Activated CD4-positive, alpha-beta memory T cell treated with anti-CD3 and anti-CD28 coated beads for 36 hours (primary cell): Measurements from ENCODE around the gene ADM2. TPM values are rescaled to one million over a fixed set of nuclear protein-coding genes. Genes with fewer than 3 reads are reported as not detected.

Experiments used
- CTCF ChIA-PET: fragments of 350-600 bp; sonication (Branson Sonifier 250); formaldehyde crosslinking; loops from one replicate; lab custom pipeline; 2021; ENCODE audit warnings: antibody characterized with exemption, inconsistent platforms; lab: Charles Lee
- POLR2A ChIA-PET: fragments of 350-600 bp; sonication (Branson Sonifier 250); formaldehyde crosslinking; loops from one replicate; lab custom pipeline; 2021; ENCODE audit warnings: antibody characterized with exemption; lab: Charles Lee
- DNase-seq: peaks from one replicate; pipeline ENCODE4 v3.0.0-alpha.2; 2020
- H3K27ac Mint-ChIP-seq: one replicate; pipeline ENCODE4 v1.8.0; 2021; ENCODE audit warnings: mixed read lengths
- H3K27me3 Mint-ChIP-seq: one replicate; pipeline ENCODE4 v1.8.0; 2021; ENCODE audit warnings: mixed read lengths
- H3K36me3 Mint-ChIP-seq: one replicate; pipeline ENCODE4 v1.8.0; 2021; ENCODE audit warnings: mixed read lengths
- H3K4me1 Mint-ChIP-seq: one replicate; pipeline ENCODE4 v1.8.0; 2021; ENCODE audit warnings: low read depth, mixed read lengths
- H3K4me3 Mint-ChIP-seq: one replicate; pipeline ENCODE4 v1.8.0; 2021; ENCODE audit warnings: mild to moderate bottlenecking, mixed read lengths
- H3K9me3 Mint-ChIP-seq: one replicate; pipeline ENCODE4 v1.8.0; 2021; ENCODE audit warnings: mixed read lengths
- intact Hi-C: fragments of 100-400 bp; cut with micrococcal nuclease; formaldehyde crosslinking; loops from one replicate; pipeline ENCODE4 v1.15.1; 2023
- total RNA-seq, 2 experiments: library from RNA; stranded (reverse); gene quantifications; one replicate each; pipeline ENCODE4 v1.2.3, GENCODE V29; 2021

The ADM2 gene
- total RNA-seq, 2 experiments from 2014 or later: 7.3 to 7.4 TPM

- no peaks in the 10 kb centered on the region for H3K9me3 Mint-ChIP-seq
- peak within 1 kb of the TSS; percentile 95 for H3K27ac Mint-ChIP-seq
- no peaks in the 10 kb centered on the region for H3K27me3 Mint-ChIP-seq
- intact Hi-C loops: loop anchor here (1.0 to 5.0 kb wide), 5 partner anchors 14 to 333 kb away; partner anchors contain the start of genes NCAPH2 and SYCE3
- ChIA-PET POLR2A (interaction anchor here (0.6 to 6.7 kb wide), 27 partner anchors 8 to 338 kb away, joined by 3 to 139 read pairs (median 4); partner anchors contain the start of genes ADM2, ARSA, CHKB and HDAC10), CTCF (interaction anchor here (0.6 to 6.5 kb wide), 43 partner anchors 8 to 595 kb away, joined by 3 to 102 read pairs (median 5); partner anchors contain the start of genes ARSA, CHKB, HDAC10 and KLHDC7B)
- peaks cover 37% of the 10 kb centered on the region for H3K36me3 Mint-ChIP-seq
- peak; percentile 99 for DNase-seq
- peaks cover 42% of the 10 kb centered on the region for H3K4me1 Mint-ChIP-seq
- H3K4me3 Mint-ChIP-seq: peak within 1 kb of the TSS; percentile 83
These were observed 43.9 kb downstream of the ADM2 start, which contains the start of gene SCO2 for GRCh38 chr22:50525104-50525857. TSS of gene SCO2 (minus strand) at chr22:50525598. CDS start at chr22:50524411, 1,187 bp downstream.

- no peak for DNase-seq
- Mint-ChIP-seq H3K27me3 (no peaks in the 10 kb centered on the region), H3K9me3 (no peaks in the 10 kb centered on the region), H3K27ac (peak overlapping the region; percentile 82), H3K4me1 (peaks cover 42% of the 10 kb centered on the region), H3K4me3 (peak overlapping the region; percentile 83), H3K36me3 (peaks cover 37% of the 10 kb centered on the region)
- ChIA-PET POLR2A (interaction anchor here (0.6 to 6.7 kb wide), 24 partner anchors 8 to 339 kb away, joined by 3 to 139 read pairs (median 4); partner anchors contain the start of genes ARSA, CHKB, HDAC10 and KLHDC7B), CTCF (interaction anchor here (0.6 to 6.5 kb wide), 42 partner anchors 9 to 596 kb away, joined by 3 to 102 read pairs (median 5); partner anchors contain the start of genes ARSA, CHKB, HDAC10 and KLHDC7B)
- intact Hi-C loops: loop anchor here (1.0 to 5.0 kb wide), 5 partner anchors 13 to 333 kb away; partner anchors contain the start of genes NCAPH2 and SYCE3
These were observed 44.4 kb downstream of the ADM2 start for GRCh38 chr22:50525858-50526107.

- Mint-ChIP-seq H3K27ac (peak overlapping the region; percentile 95), H3K27me3 (no peaks in the 10 kb centered on the region), H3K4me1 (peaks cover 42% of the 10 kb centered on the region), H3K36me3 (peaks cover 37% of the 10 kb centered on the region), H3K9me3 (no peaks in the 10 kb centered on the region), H3K4me3 (peak overlapping the region; percentile 81)
- intact Hi-C loops: loop anchor here (5.0 kb wide), 1 partner anchor 334 kb away; no protein-coding TSS in a partner anchor
- DNase-seq: peak; percentile 92
- POLR2A ChIA-PET: interaction anchor here (0.6 to 6.7 kb wide), 20 partner anchors 9 to 282 kb away, joined by 3 to 139 read pairs (median 5); partner anchors contain the start of genes ARSA, CHKB, HDAC10 and KLHDC7B
- CTCF ChIA-PET: interaction anchor here (0.8 to 6.5 kb wide), 37 partner anchors 9 to 596 kb away, joined by 3 to 102 read pairs (median 5); partner anchors contain the start of genes ARSA, CHKB, HDAC10 and KLHDC7B
These were observed 44.9 kb downstream of the ADM2 start for GRCh38 chr22:50526108-50526833.

- H3K9me3 Mint-ChIP-seq: no peaks in the 10 kb centered on the region
- peak overlapping the region; percentile 81 for H3K4me3 Mint-ChIP-seq
- peak overlapping the region; percentile 95 for H3K27ac Mint-ChIP-seq
- peaks cover 39% of the 10 kb centered on the region for H3K36me3 Mint-ChIP-seq
- POLR2A ChIA-PET: interaction anchor here (3.9 to 6.7 kb wide), 4 partner anchors 11 to 94 kb away, joined by 49 to 139 read pairs (median 86); partner anchors contain the start of genes KLHDC7B, LMF2 and NCAPH2
- no peaks in the 10 kb centered on the region for H3K27me3 Mint-ChIP-seq
- intact Hi-C loops: loop anchor here (5.0 kb wide), 1 partner anchor 335 kb away; no protein-coding TSS in a partner anchor
- peaks cover 42% of the 10 kb centered on the region for H3K4me1 Mint-ChIP-seq
- CTCF ChIA-PET: interaction anchor here (1.9 to 6.5 kb wide), 4 partner anchors 12 to 93 kb away, joined by 23 to 102 read pairs (median 80); partner anchors contain the start of gene SYCE3
- DNase-seq: peak; percentile 76
These were observed 45.8 kb downstream of the ADM2 start for GRCh38 chr22:50526834-50527801.

- CTCF ChIA-PET: interaction anchor here (1.3 to 6.5 kb wide), 5 partner anchors 11 to 92 kb away, joined by 4 to 102 read pairs (median 71); partner anchors contain the start of genes LMF2, NCAPH2 and SYCE3
- H3K4me1 Mint-ChIP-seq: peaks cover 49% of the 10 kb centered on the region
- H3K27me3 Mint-ChIP-seq: no peaks in the 10 kb centered on the region
- no peak for DNase-seq
- intact Hi-C loops: loop anchor here (5.0 kb wide), 1 partner anchor 336 kb away; no protein-coding TSS in a partner anchor
- H3K4me3 Mint-ChIP-seq: peak overlapping the region; percentile 81
- H3K9me3 Mint-ChIP-seq: no peaks in the 10 kb centered on the region
- H3K27ac Mint-ChIP-seq: peak overlapping the region; percentile 95
- H3K36me3 Mint-ChIP-seq: peaks cover 36% of the 10 kb centered on the region
- POLR2A ChIA-PET: interaction anchor here (1.1 to 6.7 kb wide), 5 partner anchors 10 to 93 kb away, joined by 4 to 139 read pairs (median 49); partner anchors contain the start of genes CHKB, KLHDC7B and SYCE3
These were observed 46.8 kb downstream of the ADM2 start for GRCh38 chr22:50527921-50528681.

- no peak for DNase-seq
- Mint-ChIP-seq H3K36me3 (peaks cover 33% of the 10 kb centered on the region), H3K4me3 (peak overlapping the region; percentile 81), H3K4me1 (peaks cover 50% of the 10 kb centered on the region), H3K27me3 (no peaks in the 10 kb centered on the region), H3K27ac (peak overlapping the region; percentile 95), H3K9me3 (no peaks in the 10 kb centered on the region)
- intact Hi-C loops: loop anchor here (5.0 kb wide), 1 partner anchor 337 kb away; no protein-coding TSS in a partner anchor
- CTCF ChIA-PET: interaction anchor here (1.3 to 6.5 kb wide), 6 partner anchors 10 to 92 kb away, joined by 3 to 102 read pairs (median 10); partner anchors contain the start of genes LMF2, NCAPH2 and SYCE3
- POLR2A ChIA-PET: interaction anchor here (1.1 to 6.7 kb wide), 5 partner anchors 10 to 92 kb away, joined by 4 to 139 read pairs (median 49); partner anchors contain the start of genes CHKB, KLHDC7B and SYCE3
These were observed 47.5 kb downstream of the ADM2 start for GRCh38 chr22:50528682-50529415.

GRCh38 chr22:50529416-50529896 lies 48.1 kb downstream of the ADM2 start:
- Mint-ChIP-seq H3K27me3 (no peaks in the 10 kb centered on the region), H3K4me3 (peak overlapping the region; percentile 81), H3K4me1 (peaks cover 52% of the 10 kb centered on the region), H3K9me3 (no peaks in the 10 kb centered on the region), H3K27ac (peak overlapping the region; percentile 95), H3K36me3 (peaks cover 31% of the 10 kb centered on the region)
- DNase-seq: no peak
- intact Hi-C loops: loop anchor here (5.0 kb wide), 1 partner anchor 337 kb away; no protein-coding TSS in a partner anchor
- ChIA-PET CTCF (interaction anchor here (1.0 to 6.5 kb wide), 7 partner anchors 10 to 91 kb away, joined by 3 to 102 read pairs (median 9); partner anchors contain the start of genes LMF2, NCAPH2 and SYCE3), POLR2A (interaction anchor here (1.0 to 6.7 kb wide), 5 partner anchors 9 to 92 kb away, joined by 4 to 139 read pairs (median 49); partner anchors contain the start of genes CHKB, KLHDC7B and SYCE3)

- ChIA-PET CTCF (interaction anchor here (0.6 to 6.5 kb wide), 7 partner anchors 9 to 204 kb away, joined by 3 to 102 read pairs (median 9); partner anchors contain the start of genes DENND6B, LMF2, NCAPH2 and SYCE3), POLR2A (interaction anchor here (1.0 to 6.7 kb wide), 5 partner anchors 9 to 91 kb away, joined by 4 to 139 read pairs (median 49); partner anchors contain the start of genes CHKB, KLHDC7B and SYCE3)
- DNase-seq: peak; percentile 82
- Mint-ChIP-seq H3K9me3 (no peaks in the 10 kb centered on the region), H3K27me3 (no peaks in the 10 kb centered on the region), H3K4me3 (peak within 1 kb of the TSS; percentile 92), H3K27ac (peak within 1 kb of the TSS; percentile 99), H3K36me3 (peaks cover 26% of the 10 kb centered on the region), H3K4me1 (peaks cover 50% of the 10 kb centered on the region)
- intact Hi-C loops: loop anchor here (2.0 to 10.0 kb wide), 4 partner anchors 15 to 595 kb away; partner anchors contain the start of genes CHKB and KLHDC7B
These were observed 48.7 kb downstream of the ADM2 start, which contains the start of gene TYMP for GRCh38 chr22:50529897-50530579. TSS of gene TYMP (minus strand) at chr22:50530012. CDS start at chr22:50529709, 303 bp downstream.
